Fibroblast of lung (primary cell): ENCODE measurements around the gene JUP. TPM values are rescaled to one million over a fixed set of nuclear protein-coding genes. Genes with fewer than 3 reads are reported as not detected.

Source experiments
- DNase-seq, 2 donors: peaks; one replicate each; pipeline versions ENCODE4 v3.0.0 to v3.0.0-alpha.2; 2010; ENCODE audit warnings: low read depth in 2 of 2
- H2AFZ ChIP-seq: 2 replicates; pipeline ENCODE4 v1.5.1; 2012; ENCODE audit warnings: low read length, control low read depth, inconsistent platforms
- H3K27ac ChIP-seq: 2 replicates; pipeline ENCODE4 v1.5.1; 2011; ENCODE audit warnings: low read length, control low read depth; ENCODE audit not compliant: insufficient read depth
- H3K27me3 ChIP-seq: 2 replicates; pipeline ENCODE4 v1.5.1; 2011; ENCODE audit warnings: mild to moderate bottlenecking, low read length; ENCODE audit not compliant: control insufficient read depth, insufficient read depth
- H3K36me3 ChIP-seq: 2 replicates; pipeline ENCODE4 v1.5.1; 2011; ENCODE audit warnings: low read length; ENCODE audit not compliant: control insufficient read depth, insufficient read depth
- H3K4me1 ChIP-seq: 2 replicates; pipeline ENCODE4 v1.5.1; 2011; ENCODE audit warnings: low read length; ENCODE audit not compliant: control insufficient read depth, insufficient read depth; ENCODE audit errors: extremely low read depth
- H3K4me2 ChIP-seq: 2 replicates; pipeline ENCODE4 v1.5.1; 2011; ENCODE audit warnings: low read length, control low read depth; ENCODE audit not compliant: insufficient read depth; ENCODE audit errors: extremely low read depth
- H3K4me3 ChIP-seq, 4 experiments: fragments of 200-600 bp in 1 of 4; sonication (generic) in 1 of 4; replicated peaks in 1 of 4; 2 replicates each; pipeline ENCODE4 v1.5.1; 2011 to 2016; ENCODE audit warnings: low read length in 4 of 4, low read depth in 3 of 4, mild to moderate bottlenecking in 3 of 4, control low read depth in 2 of 4, inconsistent platforms in 1 of 4, mixed read lengths in 1 of 4; ENCODE audit not compliant: insufficient read depth in 1 of 4; ENCODE audit errors: control extremely low read depth in 1 of 4
- H3K79me2 ChIP-seq: 2 replicates; pipeline ENCODE4 v1.5.1; 2012; ENCODE audit warnings: mild to moderate bottlenecking, low read length, inconsistent platforms; ENCODE audit not compliant: control insufficient read depth, insufficient read depth
- H3K9ac ChIP-seq: 2 replicates; pipeline ENCODE4 v1.5.1; 2011; ENCODE audit warnings: mild to moderate bottlenecking, low read length, control low read depth; ENCODE audit not compliant: insufficient read depth
- H3K9me3 ChIP-seq: 2 replicates; pipeline ENCODE4 v1.5.1; 2012; ENCODE audit warnings: low read depth, low read length; ENCODE audit not compliant: control insufficient read depth, insufficient read depth
- H4K20me1 ChIP-seq: 2 replicates; pipeline ENCODE4 v1.5.1; 2011; ENCODE audit warnings: low read length; ENCODE audit not compliant: control insufficient read depth, insufficient read depth; ENCODE audit errors: extremely low read depth
- EZH2 ChIP-seq: IDR thresholded peaks from 2 replicates; pipeline ENCODE4 v1.5.1; 2012; ENCODE audit warnings: low read length, control low read depth, mild to moderate bottlenecking; ENCODE audit errors: missing control alignments
- polyA plus RNA-seq, 2 donors: library from polyadenylated mRNA; depleted of rRNA in 1 of 2; stranded (reverse) in 1 of 2; unstranded in 1 of 2; fragments of >200 nt; gene quantifications; 2 replicates each; pipeline ENCODE4 v1.2.1, GENCODE V29; 2011 to 2012; ENCODE audit warnings: missing spikeins in 1 of 2
- total RNA-seq: library from RNA; depleted of rRNA; stranded (reverse); fragments of >200 nt; gene quantifications from 2 replicates; pipeline ENCODE4 v1.2.1, GENCODE V29; 2014
- TF ChIP-seq, protein P1 (sequence below), 2 donors: IDR thresholded peaks in 1 of 2; conservative IDR thresholded peaks in 1 of 2; 1 replicate in 1 of 2; 2 replicates in 1 of 2; pipeline ENCODE4 v1.5.1; 2011 to 2012; ENCODE audit warnings: low read length in 2 of 2, control low read depth in 1 of 2, inconsistent platforms in 1 of 2, low read depth in 1 of 2, mild to moderate bottlenecking in 1 of 2

The JUP gene
- total and polyA plus RNA-seq, 2 donors (not counting 1 experiment from before 2014, with no cell fraction given) = 3.2 to 13.2 TPM

DNA sequence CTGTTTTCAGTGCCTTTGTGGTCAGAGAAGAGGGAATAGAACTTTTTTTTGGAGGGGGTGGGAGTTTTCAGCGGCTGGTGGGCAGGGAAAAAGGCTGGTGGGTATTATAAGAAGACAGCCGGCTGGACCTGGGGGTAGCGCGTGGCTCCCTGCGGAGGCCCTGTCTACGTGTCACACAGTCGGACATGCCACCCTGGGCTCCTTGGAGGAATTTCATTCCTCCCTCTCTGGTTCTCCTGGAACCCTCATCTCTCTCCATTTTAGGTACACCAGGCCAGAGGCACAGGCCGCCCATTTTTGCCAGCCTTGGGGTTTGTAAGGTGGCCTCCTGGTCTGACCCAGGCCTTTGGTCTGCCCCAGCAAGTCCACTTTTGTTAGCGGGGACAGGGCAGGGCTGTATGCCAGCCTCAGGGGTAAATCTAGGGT, 27.2 kb upstream of the JUP start:
- no peak for DNase-seq
- H2AFZ ChIP-seq = no peak overlapping the region
- H3K9ac ChIP-seq = peak overlapping the region; percentile 71
- H3K4me3 ChIP-seq = peak overlapping the region; percentile 89 to 99 (median 94)
- peaks cover 47% of the 10 kb centered on the region for H3K79me2 ChIP-seq
- no peaks in the 10 kb centered on the region for H3K27me3 ChIP-seq
- peak overlapping the region; percentile 91 for H3K4me2 ChIP-seq
- peaks cover 14% of the 10 kb centered on the region for H3K4me1 ChIP-seq
- TF ChIP-seq EZH2 = no peak
- TF ChIP-seq, protein P1, sequence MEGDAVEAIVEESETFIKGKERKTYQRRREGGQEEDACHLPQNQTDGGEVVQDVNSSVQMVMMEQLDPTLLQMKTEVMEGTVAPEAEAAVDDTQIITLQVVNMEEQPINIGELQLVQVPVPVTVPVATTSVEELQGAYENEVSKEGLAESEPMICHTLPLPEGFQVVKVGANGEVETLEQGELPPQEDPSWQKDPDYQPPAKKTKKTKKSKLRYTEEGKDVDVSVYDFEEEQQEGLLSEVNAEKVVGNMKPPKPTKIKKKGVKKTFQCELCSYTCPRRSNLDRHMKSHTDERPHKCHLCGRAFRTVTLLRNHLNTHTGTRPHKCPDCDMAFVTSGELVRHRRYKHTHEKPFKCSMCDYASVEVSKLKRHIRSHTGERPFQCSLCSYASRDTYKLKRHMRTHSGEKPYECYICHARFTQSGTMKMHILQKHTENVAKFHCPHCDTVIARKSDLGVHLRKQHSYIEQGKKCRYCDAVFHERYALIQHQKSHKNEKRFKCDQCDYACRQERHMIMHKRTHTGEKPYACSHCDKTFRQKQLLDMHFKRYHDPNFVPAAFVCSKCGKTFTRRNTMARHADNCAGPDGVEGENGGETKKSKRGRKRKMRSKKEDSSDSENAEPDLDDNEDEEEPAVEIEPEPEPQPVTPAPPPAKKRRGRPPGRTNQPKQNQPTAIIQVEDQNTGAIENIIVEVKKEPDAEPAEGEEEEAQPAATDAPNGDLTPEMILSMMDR (conservative IDR thresholded peaks at IDR 0.05 in 1 of 2, IDR thresholded peaks at IDR 0.05 in 1 of 2; ENCODE audit: low read depth in 1 of 2, low read length in 2 of 2) = no peak
- H3K27ac ChIP-seq = peak overlapping the region; percentile 77
- H3K36me3 ChIP-seq = peaks cover 14% of the 10 kb centered on the region
- H3K9me3 ChIP-seq = no peaks in the 10 kb centered on the region
- no peaks in the 10 kb centered on the region for H4K20me1 ChIP-seq

DNA sequence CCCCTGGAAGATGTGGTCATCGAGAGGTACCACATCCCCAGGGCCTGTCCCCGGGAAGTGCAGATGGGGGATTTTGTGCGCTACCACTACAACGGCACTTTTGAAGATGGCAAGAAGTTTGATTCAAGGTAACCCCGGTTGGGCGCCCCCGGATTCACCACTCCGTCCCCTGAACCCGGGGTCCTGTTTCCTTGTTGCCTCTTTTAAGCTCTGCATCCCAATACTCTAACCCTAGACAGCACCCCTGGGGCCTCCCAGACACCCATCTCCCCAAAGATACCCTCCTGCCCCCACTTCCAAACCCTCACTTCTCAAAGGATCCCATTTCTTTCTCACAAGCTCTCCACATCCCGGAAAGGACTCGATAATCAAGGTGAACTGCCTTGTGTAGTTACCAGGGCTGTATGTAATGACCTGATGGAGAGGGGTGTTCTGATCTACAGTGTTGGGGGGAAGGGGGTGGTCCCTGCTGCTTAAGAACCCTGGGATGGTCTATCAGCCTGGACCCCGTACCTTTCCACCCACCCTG, 26.7 kb upstream of the JUP start:
- no peaks in the 10 kb centered on the region for H3K27me3 ChIP-seq
- H2AFZ ChIP-seq = peak overlapping the region; percentile 57
- H3K9me3 ChIP-seq = no peaks in the 10 kb centered on the region
- no peak for TF ChIP-seq EZH2
- TF ChIP-seq, protein P1 (conservative IDR thresholded peaks at IDR 0.05 in 1 of 2, IDR thresholded peaks at IDR 0.05 in 1 of 2; ENCODE audit: low read depth in 1 of 2, low read length in 2 of 2) = no peak
- peak overlapping the region; percentile 89 to 99 (median 94) for H3K4me3 ChIP-seq
- peak overlapping the region; percentile 71 for H3K9ac ChIP-seq
- H3K4me1 ChIP-seq = peaks cover 14% of the 10 kb centered on the region
- H3K36me3 ChIP-seq = peaks cover 12% of the 10 kb centered on the region
- H3K27ac ChIP-seq = peak overlapping the region; percentile 77
- peaks cover 47% of the 10 kb centered on the region for H3K79me2 ChIP-seq
- H4K20me1 ChIP-seq = no peaks in the 10 kb centered on the region
- H3K4me2 ChIP-seq = peak overlapping the region; percentile 91
- no peak for DNase-seq

DNA sequence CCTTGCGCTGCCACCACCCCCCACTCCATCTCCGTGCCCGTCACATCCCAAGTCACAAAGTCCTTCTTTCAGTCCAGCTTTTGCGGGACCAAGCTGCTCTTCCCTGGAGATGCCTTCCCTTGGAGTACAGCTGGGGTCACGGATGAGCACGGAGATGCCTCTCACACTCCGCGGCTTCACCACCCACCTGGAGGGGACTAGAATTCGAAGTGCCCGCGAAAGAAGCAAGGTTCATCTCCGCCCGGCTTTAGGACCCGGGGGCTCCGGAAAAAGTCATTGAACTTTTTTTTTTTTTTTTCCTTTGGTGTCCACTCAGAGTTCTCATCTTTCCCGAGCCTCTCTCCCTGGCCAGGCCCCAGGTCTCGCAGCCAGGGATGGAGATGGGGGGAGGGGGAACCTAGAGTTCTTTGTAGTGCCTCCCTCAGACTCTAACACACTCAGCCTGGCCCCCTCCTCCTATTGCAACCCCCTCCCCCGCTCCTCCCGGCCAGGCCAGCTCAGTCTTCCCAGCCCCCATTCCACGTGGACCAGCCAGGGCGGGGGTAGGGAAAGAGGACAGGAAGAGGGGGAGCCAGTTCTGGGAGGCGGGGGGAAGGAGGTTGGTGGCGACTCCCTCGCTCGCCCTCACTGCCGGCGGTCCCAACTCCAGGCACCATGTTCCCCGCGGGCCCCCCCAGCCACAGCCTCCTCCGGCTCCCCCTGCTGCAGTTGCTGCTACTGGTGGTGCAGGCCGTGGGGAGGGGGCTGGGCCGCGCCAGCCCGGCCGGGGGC, 26.1 kb upstream of the JUP start, which contains the start of gene FKBP10:
Gene FKBP10 (plus strand): TSS at position 624 of the 771 bp plus-strand sequence. CDS start 31 bp downstream, at position 655.
- Histone ChIP-seq H3K4me1 (peaks cover 14% of the 10 kb centered on the region), H3K36me3 (peaks cover 9% of the 10 kb centered on the region), H3K9me3 (no peaks in the 10 kb centered on the region), H4K20me1 (no peaks in the 10 kb centered on the region), H3K79me2 (peaks cover 47% of the 10 kb centered on the region), H3K4me2 (peak within 1 kb of the TSS; percentile 98), H3K4me3 (peak within 1 kb of the TSS; percentile 89 to 99 (median 94)), H3K27ac (peak within 1 kb of the TSS; percentile 77), H2AFZ (peak within 1 kb of the TSS; percentile 98), H3K9ac (peak within 1 kb of the TSS; percentile 71), H3K27me3 (no peaks in the 10 kb centered on the region)
- TF ChIP-seq, protein P1 (conservative IDR thresholded peaks at IDR 0.05 in 1 of 2, IDR thresholded peaks at IDR 0.05 in 1 of 2; ENCODE audit: low read depth in 1 of 2, low read length in 2 of 2) = no peak
- TF ChIP-seq EZH2 = no peak
- peak; percentile 91 to 92 for DNase-seq
